Measurements from ENCODE around the gene NR5A2. TPM values are rescaled to one million over a fixed set of nuclear protein-coding genes. Genes with fewer than 3 reads are reported as not detected.

NR5A2 gene
- total RNA-seq, 1 donor from 2014 or later = 0.98 TPM

GRCh38 chr1:200128081-200128480 lies 100.6 kb downstream of the NR5A2 start:
- H3K36me3 ChIP-seq = no peaks in the 10 kb centered on the region
- H3K27me3 ChIP-seq = no peaks in the 10 kb centered on the region
- H3K9me3 ChIP-seq = no peaks in the 10 kb centered on the region
- H3K27ac ChIP-seq = no peak overlapping the region
- DNase-seq (ENCODE audit: extremely low spot score in 2 of 2) = no peak
- no peak overlapping the region for H3K4me3 ChIP-seq
- no peaks in the 10 kb centered on the region for H3K4me1 ChIP-seq
- TF ChIP-seq, protein P1, sequence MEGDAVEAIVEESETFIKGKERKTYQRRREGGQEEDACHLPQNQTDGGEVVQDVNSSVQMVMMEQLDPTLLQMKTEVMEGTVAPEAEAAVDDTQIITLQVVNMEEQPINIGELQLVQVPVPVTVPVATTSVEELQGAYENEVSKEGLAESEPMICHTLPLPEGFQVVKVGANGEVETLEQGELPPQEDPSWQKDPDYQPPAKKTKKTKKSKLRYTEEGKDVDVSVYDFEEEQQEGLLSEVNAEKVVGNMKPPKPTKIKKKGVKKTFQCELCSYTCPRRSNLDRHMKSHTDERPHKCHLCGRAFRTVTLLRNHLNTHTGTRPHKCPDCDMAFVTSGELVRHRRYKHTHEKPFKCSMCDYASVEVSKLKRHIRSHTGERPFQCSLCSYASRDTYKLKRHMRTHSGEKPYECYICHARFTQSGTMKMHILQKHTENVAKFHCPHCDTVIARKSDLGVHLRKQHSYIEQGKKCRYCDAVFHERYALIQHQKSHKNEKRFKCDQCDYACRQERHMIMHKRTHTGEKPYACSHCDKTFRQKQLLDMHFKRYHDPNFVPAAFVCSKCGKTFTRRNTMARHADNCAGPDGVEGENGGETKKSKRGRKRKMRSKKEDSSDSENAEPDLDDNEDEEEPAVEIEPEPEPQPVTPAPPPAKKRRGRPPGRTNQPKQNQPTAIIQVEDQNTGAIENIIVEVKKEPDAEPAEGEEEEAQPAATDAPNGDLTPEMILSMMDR (IDR thresholded peaks at IDR 0.05) = no peak
- TF ChIP-seq POLR2A (IDR thresholded peaks at IDR 0.05) = no peak
- TF ChIP-seq POLR2AphosphoS5 (IDR thresholded peaks at IDR 0.05; ENCODE audit: insufficient read depth in 1 of 2, low read depth in 1 of 2) = no peak
- intact Hi-C loops (cut with DNase I) = no loop called here

- H3K9me3 ChIP-seq = no peaks in the 10 kb centered on the region
- H3K4me1 ChIP-seq = no peaks in the 10 kb centered on the region
- H3K27ac ChIP-seq = no peak overlapping the region
- no peak overlapping the region for H3K4me3 ChIP-seq
- H3K27me3 ChIP-seq = no peaks in the 10 kb centered on the region
- intact Hi-C loops (cut with DNase I) = no loop called here
- H3K36me3 ChIP-seq = no peaks in the 10 kb centered on the region
- DNase-seq (ENCODE audit: extremely low spot score in 2 of 2) = no peak
- TF ChIP-seq POLR2A (IDR thresholded peaks at IDR 0.05) (no peak), POLR2AphosphoS5 (IDR thresholded peaks at IDR 0.05; ENCODE audit: insufficient read depth in 1 of 2, low read depth in 1 of 2) (no peak)
- TF ChIP-seq, protein P1 (IDR thresholded peaks at IDR 0.05) = no peak
These were observed 101.7 kb downstream of the NR5A2 start for GRCh38 chr1:200128944-200129879.

- TF ChIP-seq, protein P1 (IDR thresholded peaks at IDR 0.05) = no peak
- no peak for TF ChIP-seq POLR2AphosphoS5 (IDR thresholded peaks at IDR 0.05; ENCODE audit: insufficient read depth in 1 of 2, low read depth in 1 of 2)
- no peak for TF ChIP-seq POLR2A (IDR thresholded peaks at IDR 0.05)
- Histone ChIP-seq H3K27me3 (no peaks in the 10 kb centered on the region), H3K4me3 (no peak overlapping the region), H3K36me3 (no peaks in the 10 kb centered on the region), H3K27ac (no peak overlapping the region), H3K4me1 (no peaks in the 10 kb centered on the region), H3K9me3 (no peaks in the 10 kb centered on the region)
- intact Hi-C loops (cut with DNase I) = no loop called here
- no peak for DNase-seq (ENCODE audit: extremely low spot score in 2 of 2)
These were observed 103.0 kb downstream of the NR5A2 start for GRCh38 chr1:200130552-200130951.

- DNase-seq (ENCODE audit: extremely low spot score in 2 of 2) = no peak
- intact Hi-C loops (cut with DNase I) = no loop called here
- Histone ChIP-seq H3K4me3 (no peak overlapping the region), H3K4me1 (no peaks in the 10 kb centered on the region), H3K27ac (no peak overlapping the region), H3K36me3 (no peaks in the 10 kb centered on the region), H3K9me3 (no peaks in the 10 kb centered on the region), H3K27me3 (no peaks in the 10 kb centered on the region)
- TF ChIP-seq POLR2AphosphoS5 (IDR thresholded peaks at IDR 0.05; ENCODE audit: insufficient read depth in 1 of 2, low read depth in 1 of 2) (no peak), POLR2A (IDR thresholded peaks at IDR 0.05) (no peak)
- TF ChIP-seq, protein P1 (IDR thresholded peaks at IDR 0.05) = no peak
These were observed 104.1 kb downstream of the NR5A2 start for GRCh38 chr1:200131551-200132125.

DNA sequence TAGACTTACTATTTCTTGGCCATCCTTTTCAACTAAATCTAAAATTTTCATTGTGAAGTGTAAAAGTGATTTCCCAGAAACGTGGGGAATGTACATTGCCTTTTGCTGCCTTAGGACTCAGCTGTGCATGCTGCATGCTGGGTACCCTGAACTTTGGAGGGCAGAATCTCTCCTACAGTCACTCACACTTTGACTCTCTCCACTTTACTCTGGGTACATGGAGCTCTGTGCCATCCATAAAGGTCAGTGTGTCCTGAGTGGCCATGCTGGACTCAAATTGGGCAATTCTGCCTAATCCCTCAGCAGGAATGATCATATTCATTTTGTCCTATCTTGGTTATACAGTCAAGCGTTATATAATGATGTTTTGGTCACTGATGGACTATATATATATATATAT lies 105.6 kb downstream of the NR5A2 start:
- no peak for DNase-seq (ENCODE audit: extremely low spot score in 2 of 2)
- TF ChIP-seq POLR2A (IDR thresholded peaks at IDR 0.05) = no peak
- no peak for TF ChIP-seq POLR2AphosphoS5 (IDR thresholded peaks at IDR 0.05; ENCODE audit: insufficient read depth in 1 of 2, low read depth in 1 of 2)
- Histone ChIP-seq H3K9me3 (no peaks in the 10 kb centered on the region), H3K27ac (no peak overlapping the region), H3K4me3 (no peak overlapping the region), H3K36me3 (no peaks in the 10 kb centered on the region), H3K4me1 (no peaks in the 10 kb centered on the region), H3K27me3 (no peaks in the 10 kb centered on the region)
- intact Hi-C loops (cut with DNase I) = no loop called here

Data from vagina (tissue), 2 donors.